GM13977 (cell line): ENCODE results near the gene ZNF784.

Source experiments
- DNase-seq: peaks from one replicate; pipeline ENCODE4 v3.0.0; 2012; ENCODE audit warnings: low spot score
- in situ Hi-C: fragments of 300-500 bp; cut with MboI; formaldehyde crosslinking; loops from one replicate; pipeline ENCODE4 v1.12.0; 2022; ENCODE audit warnings: low sequenced_read_pairs, low pct_unique_long_range_greater_than_20kb, mixed read lengths, inconsistent platforms; ENCODE audit not compliant: unreplicated experiment
- TF ChIP-seq, protein P1 (sequence below): IDR thresholded peaks from 2 replicates; pipeline ENCODE4 v1.5.1; 2012; ENCODE audit warnings: mild to moderate bottlenecking, control low read depth; ENCODE audit not compliant: insufficient read depth; ENCODE audit errors: extremely low read depth, missing control alignments

The ZNF784 gene

DNA sequence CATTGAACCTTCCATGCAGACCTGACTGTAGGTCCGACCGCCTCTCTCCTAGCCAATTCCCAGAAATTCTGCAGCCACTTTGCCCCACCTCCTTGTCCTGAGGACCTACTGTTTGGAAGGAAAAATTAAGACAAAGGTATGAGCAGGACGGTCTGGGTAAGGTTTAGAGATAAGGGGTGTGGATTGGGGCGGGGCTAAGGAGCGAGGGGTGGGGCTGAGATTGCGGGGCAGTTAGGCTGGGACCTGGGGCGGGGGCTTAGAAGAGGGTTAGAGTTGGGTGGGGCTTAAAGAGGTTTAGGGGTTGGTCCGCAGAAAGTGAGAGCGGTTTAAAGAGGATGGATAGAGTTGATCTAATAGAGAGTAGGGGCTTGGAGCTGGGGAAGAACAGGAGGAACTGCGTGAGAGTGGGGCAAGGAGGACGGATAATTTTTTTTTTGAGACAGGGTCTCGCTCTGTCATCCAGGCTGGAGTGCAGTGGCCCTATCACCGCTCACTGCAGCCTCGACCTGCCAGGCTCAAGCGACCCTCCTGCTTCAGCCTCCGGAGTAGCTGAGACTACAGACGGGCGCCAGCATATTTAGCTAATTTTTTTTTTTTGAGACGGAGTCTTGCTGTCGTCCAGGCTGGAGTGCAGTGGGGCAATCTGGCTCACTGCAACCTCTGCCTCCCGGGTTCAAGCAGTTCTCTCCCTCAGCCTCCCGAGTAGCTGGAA lies 20.6 kb downstream of the ZNF784 start:
- TF ChIP-seq, protein P1, sequence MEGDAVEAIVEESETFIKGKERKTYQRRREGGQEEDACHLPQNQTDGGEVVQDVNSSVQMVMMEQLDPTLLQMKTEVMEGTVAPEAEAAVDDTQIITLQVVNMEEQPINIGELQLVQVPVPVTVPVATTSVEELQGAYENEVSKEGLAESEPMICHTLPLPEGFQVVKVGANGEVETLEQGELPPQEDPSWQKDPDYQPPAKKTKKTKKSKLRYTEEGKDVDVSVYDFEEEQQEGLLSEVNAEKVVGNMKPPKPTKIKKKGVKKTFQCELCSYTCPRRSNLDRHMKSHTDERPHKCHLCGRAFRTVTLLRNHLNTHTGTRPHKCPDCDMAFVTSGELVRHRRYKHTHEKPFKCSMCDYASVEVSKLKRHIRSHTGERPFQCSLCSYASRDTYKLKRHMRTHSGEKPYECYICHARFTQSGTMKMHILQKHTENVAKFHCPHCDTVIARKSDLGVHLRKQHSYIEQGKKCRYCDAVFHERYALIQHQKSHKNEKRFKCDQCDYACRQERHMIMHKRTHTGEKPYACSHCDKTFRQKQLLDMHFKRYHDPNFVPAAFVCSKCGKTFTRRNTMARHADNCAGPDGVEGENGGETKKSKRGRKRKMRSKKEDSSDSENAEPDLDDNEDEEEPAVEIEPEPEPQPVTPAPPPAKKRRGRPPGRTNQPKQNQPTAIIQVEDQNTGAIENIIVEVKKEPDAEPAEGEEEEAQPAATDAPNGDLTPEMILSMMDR: no peak
- in situ Hi-C loops: loop anchor here (25.0 kb wide), 1 partner anchor 1141 kb away; the partner anchor contains the start of genes CDC42EP5 and LENG9
- DNase-seq: no peak

DNA sequence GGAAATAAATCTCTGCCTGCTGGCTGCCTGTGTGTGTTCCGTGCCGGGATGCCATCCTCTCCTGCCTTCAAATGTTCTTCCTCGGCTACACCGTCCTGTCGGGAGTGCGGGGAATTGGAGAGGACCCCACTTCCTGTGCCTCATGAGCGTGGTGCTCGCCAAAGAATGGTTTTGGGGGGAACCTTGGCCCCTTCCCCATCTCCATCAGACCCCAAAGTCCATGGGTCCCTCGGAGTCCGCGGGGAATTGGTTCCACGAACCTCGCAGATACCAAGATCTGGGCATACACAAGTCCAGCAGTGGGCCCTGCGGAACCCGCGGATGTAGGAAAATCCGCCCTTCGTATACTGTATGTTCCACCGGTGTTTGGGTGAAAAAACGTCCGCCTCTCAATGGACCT lies 21.3 kb downstream of the ZNF784 start:
- in situ Hi-C loops: loop anchor here (25.0 kb wide), 1 partner anchor 1141 kb away; the partner anchor contains the start of genes CDC42EP5 and LENG9
- TF ChIP-seq, protein P1: no peak
- DNase-seq: no peak

DNA sequence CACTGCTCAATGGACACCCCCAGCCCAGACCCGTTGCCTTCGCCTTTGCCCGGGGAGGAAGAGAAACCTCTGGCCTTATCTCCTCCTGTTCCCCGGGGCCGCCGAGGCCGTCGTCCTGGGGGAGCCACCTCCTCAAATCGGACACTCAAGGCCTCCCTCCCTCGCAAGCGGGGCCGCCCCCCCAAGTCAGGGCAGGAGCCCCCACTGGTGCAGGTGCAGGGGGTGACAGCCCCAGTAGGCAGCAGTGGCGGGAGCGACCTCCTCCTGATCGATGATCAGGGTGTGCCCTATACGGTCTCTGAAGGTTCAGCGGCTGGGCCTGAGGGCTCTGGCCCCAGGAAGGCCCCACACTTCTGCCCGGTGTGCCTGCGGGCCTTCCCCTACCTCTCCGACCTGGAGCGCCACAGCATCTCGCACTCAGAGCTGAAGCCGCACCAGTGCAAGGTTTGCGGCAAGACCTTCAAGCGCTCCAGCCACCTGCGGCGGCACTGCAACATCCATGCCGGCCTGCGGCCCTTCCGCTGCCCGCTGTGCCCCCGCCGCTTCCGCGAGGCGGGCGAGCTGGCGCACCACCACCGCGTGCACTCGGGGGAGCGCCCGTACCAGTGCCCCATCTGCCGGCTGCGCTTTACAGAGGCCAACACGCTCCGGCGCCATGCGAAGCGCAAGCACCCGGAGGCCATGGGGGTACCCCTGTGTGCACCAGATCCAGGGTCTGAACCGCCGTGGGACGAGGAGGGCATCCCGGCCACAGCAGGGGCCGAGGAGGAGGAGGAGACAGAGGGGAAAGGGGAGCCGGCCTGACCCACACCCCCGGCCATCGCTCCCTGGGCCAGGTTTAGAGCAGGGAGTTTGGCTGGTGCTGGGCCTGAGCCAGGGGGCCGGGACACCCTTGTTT lies 22.0 kb downstream of the ZNF784 start:
- no peak for DNase-seq
- in situ Hi-C loops: loop anchor here (25.0 kb wide), 1 partner anchor 1140 kb away; the partner anchor contains the start of genes CDC42EP5 and LENG9
- TF ChIP-seq, protein P1: no peak

DNA sequence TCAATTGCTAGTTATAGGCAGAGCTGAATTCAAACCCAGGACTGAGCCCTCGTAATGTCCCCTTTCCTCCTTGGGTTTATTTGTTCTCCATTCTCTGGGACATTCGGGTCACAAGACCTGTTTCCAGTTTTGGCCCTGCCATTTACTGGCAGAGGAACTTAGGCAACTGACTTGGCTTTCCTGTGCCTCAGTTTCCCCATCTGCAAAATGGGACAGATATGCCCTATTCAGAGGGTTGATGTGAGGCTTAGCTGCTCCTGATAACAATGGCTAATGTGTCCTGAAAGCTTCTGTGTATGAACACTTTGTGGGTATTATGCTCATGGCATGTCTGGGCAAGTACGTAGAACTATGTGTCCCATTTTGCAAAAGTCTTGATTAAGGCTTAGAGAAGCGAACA lies 23.3 kb downstream of the ZNF784 start:
- no peak for DNase-seq
- in situ Hi-C loops: loop anchor here (25.0 kb wide), 1 partner anchor 1139 kb away; the partner anchor contains the start of genes CDC42EP5 and LENG9
- TF ChIP-seq, protein P1: no peak

DNA sequence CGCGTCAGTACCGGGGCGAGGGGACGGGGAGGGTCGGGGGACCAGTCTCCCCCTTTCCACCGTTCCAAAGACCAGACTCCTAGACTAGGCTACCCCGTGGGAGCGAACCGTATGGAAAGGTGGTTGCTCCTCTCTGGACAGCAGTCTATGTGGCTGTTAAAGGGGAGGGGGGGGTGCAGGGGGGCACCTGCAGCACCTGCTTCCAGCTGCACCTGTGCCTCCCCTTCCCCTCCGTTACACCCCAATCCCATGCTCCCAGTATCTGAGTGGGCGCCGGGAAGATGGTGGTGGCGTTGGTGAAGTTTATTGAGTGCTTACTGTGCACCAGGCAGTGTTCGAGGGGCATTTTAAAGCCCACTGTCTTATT lies 23.7 kb downstream of the ZNF784 start:
- in situ Hi-C loops: loop anchor here (25.0 kb wide), 1 partner anchor 1138 kb away; the partner anchor contains the start of genes CDC42EP5 and LENG9
- no peak for DNase-seq
- TF ChIP-seq, protein P1: no peak
